Measurements from ENCODE around the gene DHRS11. TPM values are rescaled to one million over a fixed set of nuclear protein-coding genes. Genes with fewer than 3 reads are reported as not detected.

DHRS11 gene
- total and polyA plus RNA-seq, 2 of the 4 experiments (the other 2 are of a cell fraction) = 7.0 to 14.5 TPM

- H2AFZ ChIP-seq (replicated peaks; ENCODE audit: low read length, poor library complexity) = no peak overlapping the region
- no peaks in the 10 kb centered on the region for H3K79me1 ChIP-seq (ENCODE audit: low read depth in 1 of 2, low read length in 2 of 2)
- no peak overlapping the region for H3K4ac ChIP-seq (ENCODE audit: low read depth, low read length)
- H4K8ac ChIP-seq (ENCODE audit: low read depth in 2 of 2, low read length in 2 of 2) = no peak overlapping the region
- H3K4me1 ChIP-seq (ENCODE audit: control insufficient read depth, insufficient read depth, low read length) = no peaks in the 10 kb centered on the region
- H3K14ac ChIP-seq (replicated peaks; ENCODE audit: low read depth, low read length) = no peak overlapping the region
- no peak overlapping the region for H2AK5ac ChIP-seq (ENCODE audit: low read depth, low read length)
- H2AK9ac ChIP-seq (replicated peaks; ENCODE audit: low read depth, low read length, poor library complexity) = no peak overlapping the region
- dilution Hi-C loops (cut with HindIII; ENCODE audit: low sequenced_read_pairs, unreplicated experiment) (no loop called here), intact Hi-C loops (cut with micrococcal nuclease) (no loop called here), in situ Hi-C loops (cut with MboI; ENCODE audit: low sequenced_read_pairs) (no loop called here)
- H3K27ac ChIP-seq (ENCODE audit: insufficient read depth, low read length) = no peak overlapping the region
- no peak overlapping the region for H3K56ac ChIP-seq (ENCODE audit: extremely low read depth, insufficient read depth, low read length)
- H3K23ac ChIP-seq (ENCODE audit: low read depth, low read length) = no peak overlapping the region
- no CpG with 5 or more reads among the region's 9 CpGs for WGBS, 2 experiments (ENCODE audit: extremely low coverage in 2 of 2, insufficient read length in 1 of 2)
- no peak overlapping the region for H2BK5ac ChIP-seq (ENCODE audit: low read depth, low read length, poor library complexity, severe bottlenecking)
- POLR2A ChIA-PET (ENCODE audit: unreplicated experiment) = no interaction called here
- no peak for ATAC-seq (ENCODE audit: low read depth)
- no peak overlapping the region for H2BK120ac ChIP-seq (ENCODE audit: low read depth, low read length)
- CTCF ChIA-PET = interaction anchor here (0.6 kb wide), 1 partner anchor 398 kb away, joined by 3 read pairs; no protein-coding TSS in a partner anchor
- no peak overlapping the region for H3K4me2 ChIP-seq (ENCODE audit: low read depth, low read length)
- H3K18ac ChIP-seq (ENCODE audit: low read depth, low read length) = no peak overlapping the region
- H3K9me3 ChIP-seq (ENCODE audit: control insufficient read depth, insufficient read depth, low read length) = no peaks in the 10 kb centered on the region
- H4K91ac ChIP-seq (ENCODE audit: insufficient read depth, low read depth, low read length) = no peak overlapping the region
- no peak for DNase-seq
- TF ChIP-seq BHLHE40 (IDR thresholded peaks at IDR 0.05; ENCODE audit: low read depth, low read length) (no peak), CTCF (conservative IDR thresholded peaks at IDR 0.05; ENCODE audit: low read depth, low read length) (no peak), CHD1 (IDR thresholded peaks at IDR 0.05; ENCODE audit: low read depth, low read length) (no peak), MAZ (IDR thresholded peaks at IDR 0.05; ENCODE audit: borderline replicate concordance, low read depth, low read length) (no peak), RCOR1 (IDR thresholded peaks at IDR 0.05; ENCODE audit: insufficient replicate concordance, low read length) (no peak), RAD21 (IDR thresholded peaks at IDR 0.05; ENCODE audit: low read length) (no peak)
- H3K36me3 ChIP-seq (ENCODE audit: control insufficient read depth, insufficient read depth, low read length) = no peaks in the 10 kb centered on the region
- no peak overlapping the region for H4K5ac ChIP-seq (ENCODE audit: low read depth, low read length)
- BruUV-seq (replicated peaks) = no TSS peak
- H2BK20ac ChIP-seq (ENCODE audit: low read depth, low read length) = no peak overlapping the region
- no peaks in the 10 kb centered on the region for H4K20me1 ChIP-seq (ENCODE audit: insufficient read depth, low read length)
- H3K9me1 ChIP-seq (ENCODE audit: insufficient read depth, low read length) = no peaks in the 10 kb centered on the region
- no peak overlapping the region for H3K9ac ChIP-seq (ENCODE audit: low read depth, low read length)
- H2BK15ac ChIP-seq (ENCODE audit: low read depth, low read length) = no peak overlapping the region
- H3K27me3 ChIP-seq (ENCODE audit: control insufficient read depth, insufficient read depth, low read length) = peaks cover 56% of the 10 kb centered on the region
- H3K4me3 ChIP-seq (ENCODE audit: insufficient read depth, low read depth, low read length) = no peak overlapping the region
These were observed 58.6 kb downstream of the DHRS11 start for GRCh38 chr17:36650096-36650775.

Other genes starting within 250 kb of the DHRS11 start
- gene TBC1D3H, start 203.4 kb upstream of the DHRS11 start, total RNA-seq (2012; rRNA removed) = not detected in 2 replicates
- gene TBC1D3H, start 203.4 kb upstream of the DHRS11 start, polyA plus RNA-seq (2012; rRNA removed) = not detected in 2 replicates
- 27.8 and 35.3 TPM in 2 replicates for gene ZNHIT3, start 105.2 kb upstream of the DHRS11 start, total RNA-seq (2012; rRNA removed)
- gene ZNHIT3, start 105.2 kb upstream of the DHRS11 start, polyA plus RNA-seq (2012; rRNA removed) = 47.4 and 52.3 TPM in 2 replicates
- gene MYO19, start 57.0 kb upstream of the DHRS11 start, total RNA-seq (2012; rRNA removed) = 32.5 and 35.8 TPM in 2 replicates
- 52.3 and 55.6 TPM in 2 replicates for gene MYO19, start 57.0 kb upstream of the DHRS11 start, polyA plus RNA-seq (2012; rRNA removed)
- 4.5 and 6.1 TPM in 2 replicates for gene PIGW, start 56.9 kb upstream of the DHRS11 start, total RNA-seq (2012; rRNA removed)
- 4.8 and 5.5 TPM in 2 replicates for gene PIGW, start 56.9 kb upstream of the DHRS11 start, polyA plus RNA-seq (2012; rRNA removed)
- gene GGNBP2, start 47.0 kb upstream of the DHRS11 start, total RNA-seq (2012; rRNA removed) = 40.7 and 44.2 TPM in 2 replicates
- 47.7 and 56.2 TPM in 2 replicates for gene GGNBP2, start 47.0 kb upstream of the DHRS11 start, polyA plus RNA-seq (2012; rRNA removed)
- gene MRM1, start 9.7 kb downstream of the DHRS11 start, total RNA-seq (2012; rRNA removed) = 2.2 TPM in 2 replicates
- gene MRM1, start 9.7 kb downstream of the DHRS11 start, polyA plus RNA-seq (2012; rRNA removed) = 4.3 and 5.3 TPM in 2 replicates